ENCODE data around the gene TRAF4. TPM values are rescaled to one million over a fixed set of nuclear protein-coding genes. Genes with fewer than 3 reads are reported as not detected.

Gene TRAF4
- total and polyA plus RNA-seq, 9 of the 15 experiments (the other 6 are each of a cell fraction or from before 2014, with no cell fraction given) = 2.4 to 147 (median 72.4) TPM

DNA sequence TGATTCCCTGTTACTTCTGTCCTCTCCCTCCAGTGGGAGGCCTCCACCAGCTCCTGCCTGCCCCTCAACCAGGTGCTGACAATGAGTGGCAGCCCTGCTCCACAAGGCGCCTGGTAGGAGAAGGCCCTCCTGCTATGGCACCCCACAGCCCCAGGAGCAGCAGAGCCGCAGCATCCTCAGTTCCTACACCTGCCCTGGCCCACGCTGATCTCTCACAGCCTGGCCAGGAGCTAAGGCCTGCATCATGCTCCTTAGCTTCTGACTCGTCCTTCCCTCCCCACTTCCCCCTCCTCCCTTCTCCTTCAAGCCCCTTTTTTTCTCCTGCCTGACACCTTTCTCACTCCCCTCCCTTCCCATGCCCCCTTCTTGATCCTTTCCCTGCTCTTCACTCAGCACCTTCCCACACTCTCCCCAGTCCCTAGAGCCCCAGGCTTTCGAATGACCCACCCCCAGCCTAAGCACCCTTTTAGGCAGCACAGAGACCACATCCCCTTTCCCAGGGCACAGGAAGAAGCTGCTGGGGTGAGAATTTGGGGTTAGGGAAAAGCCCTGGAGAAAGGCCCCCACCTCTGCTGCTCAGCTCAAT lies 38.6 kb upstream of the TRAF4 start:
- no TSS peak for BruUV-seq (replicated peaks)

More for the DNA sequence above, 38.6 kb upstream of the TRAF4 start:
- H3K9me3 ChIP-seq (replicated peaks; ENCODE audit: control insufficient read depth, insufficient read depth, low read depth, low read length) = 0 out of 2 replicates have a peak, but pooled peaks cover 2% of the 10 kb centered on the region
- no peaks in the 10 kb centered on the region for H3K9me1 ChIP-seq (ENCODE audit: control insufficient read depth, insufficient read depth, low read length)
- no peak overlapping the region for H2AFZ ChIP-seq (ENCODE audit: low read depth, low read length)
- H3K4me2 ChIP-seq (ENCODE audit: insufficient read depth, low read length) = no peak overlapping the region
- ChIA-PET CTCF (ENCODE audit: low intra/inter-chr PET ratio) (no interaction called here), POLR2A (interaction anchor here (0.6 to 4.0 kb wide), 8 partner anchors 11 to 67 kb away, joined by 3 to 27 read pairs (median 4); partner anchors contain the start of genes RPL23A, SDF2 and SUPT6H)
- no peaks in the 10 kb centered on the region; the same call in 1 of the 2 replicates for H4K20me1 ChIP-seq (replicated peaks; ENCODE audit: control insufficient read depth, insufficient read depth, low read length)
- in situ Hi-C loops (cut with MboI) = no loop called here
- intact Hi-C loops (cut with micrococcal nuclease) = no loop called here
- DNase-seq (ENCODE audit: extremely low read depth in 1 of 4, low spot score in 3 of 4) (peak in 1 of 4 experiments; percentile 13), ATAC-seq (no peak; the same call in 2 of the 3 replicates), FAIRE-seq (no peak)
- H3K27me3 ChIP-seq (ENCODE audit: control insufficient read depth in 2 of 2, insufficient read depth in 2 of 2, low read length in 2 of 2) = no peaks in the 10 kb centered on the region
- H3K4me1 ChIP-seq (replicated peaks in 1 of 2; ENCODE audit: control insufficient read depth in 2 of 2, insufficient read depth in 2 of 2, low read length in 2 of 2) = peaks cover 7 to 18% of the 10 kb centered on the region in 2 experiments; a peak in 4 of 5 replicates
- H3K4me3 ChIP-seq = no peak overlapping the region
- no peak overlapping the region for H3K27ac ChIP-seq (ENCODE audit: extremely low read depth, low read depth, low read length)
- H3K36me3 ChIP-seq (ENCODE audit: control insufficient read depth, insufficient read depth, low read length) = peaks cover 51% of the 10 kb centered on the region; the same call in 2 of the 3 replicates
- WGBS (ENCODE audit: insufficient coverage, low coverage, missing lambda C conversion rate) = 73% methylated on average over 5 of the region's 5 CpGs
- H3K9ac ChIP-seq (ENCODE audit: insufficient read depth in 1 of 2, low read depth in 2 of 2, low read length in 2 of 2) = peak overlapping the region in 1 of 2 experiments; percentile 72; a peak in 2 of 4 replicates
- TF ChIP-seq ZBED1 (IDR thresholded peaks at IDR 0.05) = no peak
- TF ChIP-seq, protein P1, sequence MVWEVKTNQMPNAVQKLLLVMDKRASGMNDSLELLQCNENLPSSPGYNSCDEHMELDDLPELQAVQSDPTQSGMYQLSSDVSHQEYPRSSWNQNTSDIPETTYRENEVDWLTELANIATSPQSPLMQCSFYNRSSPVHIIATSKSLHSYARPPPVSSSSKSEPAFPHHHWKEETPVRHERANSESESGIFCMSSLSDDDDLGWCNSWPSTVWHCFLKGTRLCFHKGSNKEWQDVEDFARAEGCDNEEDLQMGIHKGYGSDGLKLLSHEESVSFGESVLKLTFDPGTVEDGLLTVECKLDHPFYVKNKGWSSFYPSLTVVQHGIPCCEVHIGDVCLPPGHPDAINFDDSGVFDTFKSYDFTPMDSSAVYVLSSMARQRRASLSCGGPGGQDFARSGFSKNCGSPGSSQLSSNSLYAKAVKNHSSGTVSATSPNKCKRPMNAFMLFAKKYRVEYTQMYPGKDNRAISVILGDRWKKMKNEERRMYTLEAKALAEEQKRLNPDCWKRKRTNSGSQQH (CRISPR knock-in tag; IDR thresholded peaks at IDR 0.05) = 0 out of 2 replicates have a peak, but pooled peaks have one; percentile 51
- TF ChIP-seq POLR2A (conservative IDR thresholded peaks at IDR 0.05) = peak; percentile 50; the same call in 1 of the 2 replicates
- no peak for TF ChIP-seq ETV6 (IDR thresholded peaks at IDR 0.05; ENCODE audit: borderline replicate concordance in 1 of 2, low read depth in 2 of 2, low read length in 1 of 2)
- no peak for TF ChIP-seq ETV6 (CRISPR knock-in tag; IDR thresholded peaks at IDR 0.05; ENCODE audit: borderline replicate concordance)
- no peak for TF ChIP-seq CTBP1 (IDR thresholded peaks at IDR 0.05; ENCODE audit: borderline replicate concordance)
- TF ChIP-seq POLR2G (IDR thresholded peaks at IDR 0.05; ENCODE audit: low read depth, low read length) = peak; percentile 43
- TF ChIP-seq KDM5B (IDR thresholded peaks at IDR 0.05; ENCODE audit: insufficient replicate concordance, low read depth, low read length) = no peak
- no peak for TF ChIP-seq KLF1 (tag; IDR thresholded peaks at IDR 0.05)
- TF ChIP-seq SUPT5H (IDR thresholded peaks at IDR 0.05) = peak; percentile 56; the same call in 1 of the 2 replicates
- peaks cover 5% of the 10 kb centered on the region; the same call in 2 of the 3 replicates for H3K79me2 ChIP-seq (ENCODE audit: control insufficient read depth, insufficient read depth, low read length)

All from K562 (cell line).